NCI-H510A (cell line): ENCODE measurements around the gene TULP3.

Source experiments
- DNase-seq: peaks from one replicate; lab custom pipeline; 2025; lab: John Stamatoyannopoulos, UW

The TULP3 gene

GRCh38 chr12:2930865-2931264 lies 40.2 kb downstream of the TULP3 start:
- DNase-seq: no peak

GRCh38 chr12:2933586-2933985 lies 42.9 kb downstream of the TULP3 start:
- DNase-seq: no peak

GRCh38 chr12:2934371-2934770 lies 43.7 kb downstream of the TULP3 start:
- DNase-seq: no peak

GRCh38 chr12:2936301-2936700 lies 45.6 kb downstream of the TULP3 start:
- no peak for DNase-seq

GRCh38 chr12:2937500-2937899 lies 46.8 kb downstream of the TULP3 start:
- DNase-seq: no peak

GRCh38 chr12:2939191-2939590 lies 48.5 kb downstream of the TULP3 start:
- DNase-seq: no peak

- DNase-seq: no peak
These were observed 49.9 kb downstream of the TULP3 start for GRCh38 chr12:2940564-2940963.

- no peak for DNase-seq
These were observed 50.8 kb downstream of the TULP3 start for GRCh38 chr12:2941524-2941923.

- DNase-seq: peak; percentile 7
These were observed 53.8 kb downstream of the TULP3 start for GRCh38 chr12:2944401-2945047.

- DNase-seq: no peak
These were observed 58.7 kb downstream of the TULP3 start for GRCh38 chr12:2949411-2949810.

- DNase-seq: no peak
These were observed 65.2 kb downstream of the TULP3 start for GRCh38 chr12:2955888-2956287.

- DNase-seq: no peak
These were observed 67.2 kb downstream of the TULP3 start for GRCh38 chr12:2957816-2958431.

- DNase-seq: peak; percentile 52
These were observed 67.9 kb downstream of the TULP3 start for GRCh38 chr12:2958432-2959191.

GRCh38 chr12:2959192-2959504 lies 68.5 kb downstream of the TULP3 start, which contains the start of gene TEAD4:
TSS of gene TEAD4 (plus strand) at chr12:2959397.
- peak; percentile 58 for DNase-seq

GRCh38 chr12:2959505-2960389 lies 69.1 kb downstream of the TULP3 start:
- DNase-seq: peak; percentile 58

GRCh38 chr12:2960390-2960956 lies 69.8 kb downstream of the TULP3 start:
- DNase-seq: no peak

- no peak for DNase-seq
These were observed 70.4 kb downstream of the TULP3 start for GRCh38 chr12:2960996-2961616.

- no peak for DNase-seq
These were observed 71.0 kb downstream of the TULP3 start for GRCh38 chr12:2961705-2962104.

GRCh38 chr12:2963154-2963759 lies 72.6 kb downstream of the TULP3 start:
- DNase-seq: peak; percentile 12

GRCh38 chr12:2963760-2964292 lies 73.1 kb downstream of the TULP3 start:
- DNase-seq: no peak

- DNase-seq: no peak
These were observed 77.0 kb downstream of the TULP3 start for GRCh38 chr12:2967651-2968050.
